Small intestine (tissue), 7 donors: ENCODE results near the gene ASNS. TPM values are rescaled to one million over a fixed set of nuclear protein-coding genes. Genes with fewer than 3 reads are reported as not detected.

Experiments
- DNase-seq, 2 donors: peaks; one replicate each; pipeline versions ENCODE4 v3.0.0 to v3.0.0-alpha.2; 2013
- FAIRE-seq: peaks from 2 replicates; lab custom pipeline; 2012; peaks lifted over from hg19 to GRCh38; lab: Jason Lieb, UNC
- H3K27ac ChIP-seq, 3 donors: one replicate each; pipeline ENCODE4 v1.5.1; 2013; ENCODE audit warnings: low read length in 2 of 3, mild to moderate bottlenecking in 2 of 3, control low read depth in 1 of 3, inconsistent platforms in 1 of 3, low read depth in 1 of 3, moderate library complexity in 1 of 3
- H3K27me3 ChIP-seq, 3 donors: one replicate each; pipeline ENCODE4 v1.6.1; 2013; ENCODE audit warnings: low read length in 3 of 3, inconsistent platforms in 1 of 3; ENCODE audit not compliant: control insufficient read depth in 3 of 3, insufficient read depth in 3 of 3
- H3K36me3 ChIP-seq, 3 donors: one replicate each; pipeline ENCODE4 v1.6.1; 2013; ENCODE audit warnings: low read length in 3 of 3, inconsistent platforms in 1 of 3, low read depth in 1 of 3, mild to moderate bottlenecking in 1 of 3, moderate library complexity in 1 of 3; ENCODE audit not compliant: control insufficient read depth in 3 of 3, insufficient read depth in 2 of 3
- H3K4me1 ChIP-seq, 3 donors: one replicate each; pipeline ENCODE4 v1.6.1; 2013; ENCODE audit warnings: low read length in 2 of 3, inconsistent platforms in 1 of 3, low read depth in 1 of 3, mild to moderate bottlenecking in 1 of 3, moderate library complexity in 1 of 3; ENCODE audit not compliant: control insufficient read depth in 3 of 3, insufficient read depth in 2 of 3
- H3K4me3 ChIP-seq, 3 donors: one replicate each; pipeline ENCODE4 v1.5.1; 2013; ENCODE audit warnings: low read length in 3 of 3, control low read depth in 1 of 3, inconsistent platforms in 1 of 3, low read depth in 1 of 3, mild to moderate bottlenecking in 1 of 3, moderate library complexity in 1 of 3
- H3K9me3 ChIP-seq, 2 donors: one replicate each; pipeline ENCODE4 v1.6.1; 2013; ENCODE audit warnings: low read depth in 1 of 2, low read length in 1 of 2; ENCODE audit not compliant: control insufficient read depth in 2 of 2, insufficient read depth in 1 of 2
- WGBS, 3 donors: extraction: QIAGEN DNeasy Blood & Tissue Kit; methylation state at CpG; one replicate each; pipeline ENCODE4 v1.1.7; 2013; 5-methylcytosine and 5-hydroxymethylcytosine counted together
- polyA plus RNA-seq, 4 donors: library from polyadenylated mRNA; stranded (reverse) in 3 of 4; unstranded in 1 of 4; fragments of 200-250 nt in 3 of 4; fragments of 120-200 nt in 1 of 4; gene quantifications; one replicate each; pipeline versions ENCODE4 v1.2.1 to v1.2.3, GENCODE V29; 2013
- donor health status: healthy with polysubstance abuse.
- donor health status: control.
- donor health status: control.
- donor health status: Bipolar disorder and iron deficiency.
- donor health status: healthy.

The ASNS gene
- polyA plus RNA-seq, 4 donors: 9.8 to 76.9 (median 17.3) TPM

DNA sequence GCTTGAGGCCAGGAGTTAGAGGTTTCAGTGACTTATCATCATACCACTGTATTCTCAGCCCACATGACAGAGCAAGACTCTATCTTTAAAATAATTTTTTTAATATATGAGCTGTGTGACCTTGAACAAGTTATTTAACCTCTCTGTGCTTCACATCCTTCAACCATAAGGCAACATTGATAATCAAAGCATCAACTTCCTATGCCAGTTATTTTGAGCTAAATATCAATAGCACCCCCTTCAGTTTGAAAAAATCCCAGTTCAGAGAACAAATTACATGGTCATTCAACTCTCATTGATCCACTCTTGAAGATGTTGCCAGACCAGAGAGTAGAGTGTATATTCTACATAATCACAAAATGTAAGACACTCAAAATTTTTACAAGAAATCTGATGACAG is 53.0 kb downstream of the ASNS start:
- DNase-seq (peak; percentile 47 to 61), FAIRE-seq (no peak)
- no peaks in the 10 kb centered on the region for H3K9me3 ChIP-seq
- H3K36me3 ChIP-seq: no peaks in the 10 kb centered on the region
- peaks cover 0 to 2% (median 0%) of the 10 kb centered on the region in 3 donors for H3K27me3 ChIP-seq
- no peak overlapping the region for H3K4me3 ChIP-seq
- no peak overlapping the region for H3K27ac ChIP-seq
- no peaks in the 10 kb centered on the region for H3K4me1 ChIP-seq

DNA sequence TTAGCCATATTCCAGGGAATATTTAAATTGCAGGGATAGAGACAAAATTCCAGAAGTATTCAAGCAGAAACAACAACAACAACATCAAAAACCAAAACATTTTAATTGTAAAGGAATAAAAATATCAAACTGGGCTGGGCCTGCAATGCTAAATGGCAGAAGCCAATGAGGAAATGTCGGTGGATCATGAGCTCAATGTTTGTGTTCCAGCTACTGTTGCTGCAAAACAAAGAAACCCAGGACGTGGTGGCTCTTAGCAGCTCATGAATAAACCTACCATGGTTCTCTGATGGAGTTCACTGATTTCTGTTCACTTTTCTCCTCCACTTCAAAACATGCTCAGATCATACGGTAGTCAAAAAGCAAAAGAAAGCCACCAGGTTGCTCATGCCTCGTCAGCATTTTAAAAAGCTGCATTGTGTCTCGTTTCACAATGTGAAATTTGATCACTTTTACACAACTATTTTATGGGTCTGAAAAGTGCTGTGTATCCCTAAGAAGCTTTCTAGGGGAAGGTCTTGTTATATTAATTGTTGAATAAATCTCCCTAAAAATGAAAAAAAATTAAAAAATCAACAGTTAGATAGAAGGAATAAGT is 54.0 kb downstream of the ASNS start:
- 54 to 78% (median 64%) methylated on average over 5 of the region's 5 CpGs for WGBS, 3 donors
- DNase-seq: no peak
- Histone ChIP-seq H3K27me3 (peaks cover 0 to 2% (median 0%) of the 10 kb centered on the region in 3 donors), H3K9me3 (no peaks in the 10 kb centered on the region), H3K27ac (no peak overlapping the region), H3K4me3 (no peak overlapping the region), H3K36me3 (no peaks in the 10 kb centered on the region), H3K4me1 (no peaks in the 10 kb centered on the region)
- FAIRE-seq: no peak

Other genes with a start within 250 kb of the ASNS start
- 10 to 100 TPM in 1 of 4 donors, 1 to 10 TPM in 1, not detected in 2; 1.4 to 50.7 TPM for gene TAC1, start 140.3 kb downstream of the ASNS start, polyA plus RNA-seq
- gene OCM2, start 117.8 kb upstream of the ASNS start, polyA plus RNA-seq: not detected
- gene LMTK2, start 234.5 kb upstream of the ASNS start, polyA plus RNA-seq: 10 to 100 TPM in 1 of 4 donors, 1 to 10 TPM in 3; 3.8 to 18.5 (median 7.6) TPM